ENCODE results near the gene ASIC5. TPM values are rescaled to one million over a fixed set of nuclear protein-coding genes. Genes with fewer than 3 reads are reported as not detected.
"Not testable (repeated sequence)": the region's sequence is repeated elsewhere in the genome, so short reads cannot be mapped to it uniquely, and the experiment has no call there.

The ASIC5 gene
- total RNA-seq, 4 donors from 2014 or later: not detected

- Histone ChIP-seq H3K4me3 (no peak overlapping the region), H3K9me3 (no peaks in the 10 kb centered on the region), H3K36me3 (no peaks in the 10 kb centered on the region), H3K27ac (no peak overlapping the region), H3K27me3 (no peaks in the 10 kb centered on the region), H3K4me1 (no peaks in the 10 kb centered on the region)
- TF ChIP-seq CTCF (IDR thresholded peaks at IDR 0.05) (no peak), POLR2A (IDR thresholded peaks at IDR 0.05) (no peak)
- WGBS, 2 donors: 62 to 65% methylated on average over 5 of the region's 5 CpGs
- DNase-seq: no peak
- intact Hi-C loops (cut with DNase I): no loop called here
These were observed 66.8 kb downstream of the ASIC5 start for GRCh38 chr4:155799116-155799793.

- H3K4me1 ChIP-seq; H3K9me3 ChIP-seq; H3K4me3 ChIP-seq; DNase-seq; H3K36me3 ChIP-seq; H3K27me3 ChIP-seq; intact Hi-C loops (cut with DNase I); H3K27ac ChIP-seq: not testable (repeated sequence)
- WGBS, 2 donors: 91 to 92% methylated on average over 4 of the region's 4 CpGs
These were observed 68.5 kb downstream of the ASIC5 start for GRCh38 chr4:155797581-155797980.

GRCh38 chr4:155795991-155796390 is 70.1 kb downstream of the ASIC5 start:
- H3K27me3 ChIP-seq: no peaks in the 10 kb centered on the region
- no peaks in the 10 kb centered on the region for H3K4me1 ChIP-seq
- 68 to 73% methylated on average over 3 of the region's 3 CpGs for WGBS, 2 donors
- no peaks in the 10 kb centered on the region for H3K36me3 ChIP-seq
- no peak overlapping the region for H3K4me3 ChIP-seq
- TF ChIP-seq CTCF (IDR thresholded peaks at IDR 0.05): peak in 2 of 6 experiments; percentile 24 to 33
- TF ChIP-seq POLR2A (IDR thresholded peaks at IDR 0.05): no peak
- no peaks in the 10 kb centered on the region for H3K9me3 ChIP-seq
- intact Hi-C loops (cut with DNase I): no loop called here
- DNase-seq: no peak
- no peak overlapping the region for H3K27ac ChIP-seq

- intact Hi-C loops (cut with DNase I): no loop called here
- DNase-seq: no peak
- no peak overlapping the region for H3K27ac ChIP-seq
- no peak overlapping the region for H3K4me3 ChIP-seq
- no peaks in the 10 kb centered on the region for H3K27me3 ChIP-seq
- H3K36me3 ChIP-seq: no peaks in the 10 kb centered on the region
- H3K9me3 ChIP-seq: no peaks in the 10 kb centered on the region
- H3K4me1 ChIP-seq: no peaks in the 10 kb centered on the region
- no peak for TF ChIP-seq POLR2A (IDR thresholded peaks at IDR 0.05)
- no peak for TF ChIP-seq CTCF (IDR thresholded peaks at IDR 0.05)
- 65 to 76% methylated on average over 1 of the region's 1 CpG for WGBS, 2 donors
These were observed 71.4 kb downstream of the ASIC5 start for GRCh38 chr4:155794589-155795236.

- intact Hi-C loops (cut with DNase I): loop anchor here (5.0 kb wide), 1 partner anchor 348 kb away; no protein-coding TSS in a partner anchor
- WGBS, 2 donors: 48 to 52% methylated on average over 3 of the region's 3 CpGs
- Histone ChIP-seq H3K9me3 (no peaks in the 10 kb centered on the region), H3K36me3 (no peaks in the 10 kb centered on the region), H3K27ac (no peak overlapping the region), H3K27me3 (no peaks in the 10 kb centered on the region), H3K4me1 (peaks cover 0 to 5% (median 3%) of the 10 kb centered on the region in 3 donors), H3K4me3 (no peak overlapping the region)
- DNase-seq: no peak
- TF ChIP-seq POLR2A (IDR thresholded peaks at IDR 0.05) (no peak), CTCF (IDR thresholded peaks at IDR 0.05) (no peak)
These were observed 76.1 kb downstream of the ASIC5 start for GRCh38 chr4:155789982-155790381.

Measured in esophagus squamous epithelium (tissue), 5 donors.